H1 (cell line): ENCODE results near the gene SMARCE1. TPM values are rescaled to one million over a fixed set of nuclear protein-coding genes. Genes with fewer than 3 reads are reported as not detected.

Experiments used
- CTCF ChIA-PET: fragments of 300-600 bp; sonication (Branson Sonifier 250); formaldehyde crosslinking; loops from one replicate; lab custom pipeline; 2021; ENCODE audit not compliant: partially characterized antibody; lab: Charles Lee
- POLR2A ChIA-PET: fragments of 300-600 bp; sonication (Branson Sonifier 250); formaldehyde crosslinking; loops from one replicate; lab custom pipeline; 2021; ENCODE audit warnings: inconsistent platforms; ENCODE audit not compliant: partially characterized antibody; lab: Charles Lee
- DNase-seq, 2 experiments: peaks; one replicate each; pipeline versions ENCODE4 v3.0.0 to v3.0.0-alpha.2; 2010 to 2022; ENCODE audit warnings: low spot score in 2 of 2, low read depth in 1 of 2, mixed read lengths in 1 of 2
- FAIRE-seq: peaks from 2 replicates; lab custom pipeline; 2011; peaks lifted over from hg19 to GRCh38; lab: Jason Lieb, UNC
- H2AFZ ChIP-seq: 2 replicates; pipeline ENCODE4 v1.8.1; 2012; ENCODE audit warnings: low read length, inconsistent platforms
- H2AK5ac ChIP-seq: 2 replicates; pipeline ENCODE4 v1.6.1; 2013; ENCODE audit warnings: low read depth, low read length
- H2BK120ac ChIP-seq: replicated peaks from 2 replicates; pipeline ENCODE3; 2013; ENCODE audit warnings: low read depth, low read length, inconsistent platforms
- H2BK12ac ChIP-seq: 2 replicates; pipeline ENCODE4 v1.6.1; 2013; ENCODE audit warnings: low read depth, low read length
- H2BK15ac ChIP-seq: 2 replicates; pipeline ENCODE4 v1.6.1; 2013; ENCODE audit warnings: low read length
- H2BK20ac ChIP-seq: 2 replicates; pipeline ENCODE4 v1.6.1; 2013; ENCODE audit warnings: low read length
- H2BK5ac ChIP-seq: 2 replicates; pipeline ENCODE4 v1.6.1; 2013; ENCODE audit warnings: low read depth, low read length
- H3K14ac ChIP-seq: 2 replicates; pipeline ENCODE4 v1.6.1; 2013; ENCODE audit warnings: inconsistent platforms; ENCODE audit not compliant: insufficient read length
- H3K18ac ChIP-seq: 2 replicates; pipeline ENCODE4 v1.6.1; 2013; ENCODE audit warnings: low read length; ENCODE audit errors: extremely low read depth
- H3K23ac ChIP-seq: 2 replicates; pipeline ENCODE4 v1.6.1; 2013; ENCODE audit warnings: inconsistent platforms; ENCODE audit not compliant: insufficient read length
- H3K23me2 ChIP-seq: 2 replicates; pipeline ENCODE4 v1.6.1; 2013; ENCODE audit warnings: low read depth, low read length
- H3K27ac ChIP-seq: 2 replicates; pipeline ENCODE4 v1.6.1; 2011; ENCODE audit warnings: low read depth, low read length, inconsistent platforms
- H3K27me3 ChIP-seq, 4 experiments: replicated peaks in 1 of 4; 1 replicate in 1 of 4; 2 replicates in 3 of 4; pipeline versions ENCODE4 v1.6.1 to v1.8.1; 2011 to 2013; ENCODE audit warnings: low read length in 3 of 4, mild to moderate bottlenecking in 3 of 4, inconsistent platforms in 2 of 4, mixed read lengths in 2 of 4, moderate library complexity in 1 of 4; ENCODE audit not compliant: control insufficient read depth in 3 of 4, insufficient read depth in 3 of 4; ENCODE audit errors: extremely low read depth in 1 of 4
- H3K36me3 ChIP-seq, 4 experiments: 2 replicates each; pipeline versions ENCODE4 v1.6.1 to v1.8.1; 2011 to 2013; ENCODE audit warnings: mild to moderate bottlenecking in 4 of 4, low read length in 3 of 4, moderate library complexity in 2 of 4, control low read depth in 1 of 4, inconsistent platforms in 1 of 4; ENCODE audit not compliant: insufficient read depth in 4 of 4, control insufficient read depth in 2 of 4
- H3K4ac ChIP-seq: replicated peaks from 2 replicates; pipeline ENCODE3; 2013; ENCODE audit warnings: low read length, low read depth, mixed read lengths, inconsistent platforms; ENCODE audit not compliant: insufficient read length
- H3K4me1 ChIP-seq, 4 experiments: replicated peaks in 1 of 4; 1 replicate in 1 of 4; 2 replicates in 3 of 4; pipeline versions ENCODE4 v1.6.1 to v1.8.1; 2011 to 2013; ENCODE audit warnings: low read length in 3 of 4, inconsistent platforms in 2 of 4, mixed read lengths in 1 of 4; ENCODE audit not compliant: insufficient read depth in 4 of 4, control insufficient read depth in 3 of 4
- H3K4me2 ChIP-seq, 2 experiments: 2 replicates each; pipeline versions ENCODE4 v1.6.1 to v1.8.1; 2011 to 2013; ENCODE audit warnings: low read depth in 2 of 2, low read length in 2 of 2, control low read depth in 1 of 2, inconsistent platforms in 1 of 2, mild to moderate bottlenecking in 1 of 2; ENCODE audit not compliant: insufficient read depth in 1 of 2
- H3K4me3 ChIP-seq, 4 experiments: fragments of 200-600, 300-600 bp in 1 of 4; sonication (generic), shearing (Covaris generic), sonication (Bioruptor Twin) in 1 of 4; 2 replicates each; pipeline versions ENCODE4 v1.5.1 to v1.8.1; 2011 to 2016; ENCODE audit warnings: low read length in 4 of 4, low read depth in 3 of 4, control low read depth in 2 of 4, inconsistent platforms in 2 of 4, mild to moderate bottlenecking in 2 of 4, mixed read lengths in 1 of 4, moderate library complexity in 1 of 4; ENCODE audit not compliant: insufficient read depth in 2 of 4; ENCODE audit errors: extremely low read depth in 1 of 4
- H3K56ac ChIP-seq: replicated peaks from 2 replicates; pipeline ENCODE3; 2013; ENCODE audit warnings: low read depth, mild to moderate bottlenecking, mixed read lengths, low read length, inconsistent platforms; ENCODE audit not compliant: insufficient read length
- H3K79me1 ChIP-seq: 2 replicates; pipeline ENCODE4 v1.6.1; 2013; ENCODE audit warnings: low read depth, low read length, control low read depth
- H3K79me2 ChIP-seq, 2 experiments: 2 replicates each; pipeline versions ENCODE4 v1.6.1 to v1.8.1; 2012 to 2013; ENCODE audit warnings: low read length in 2 of 2, mild to moderate bottlenecking in 2 of 2, inconsistent platforms in 1 of 2; ENCODE audit not compliant: insufficient read depth in 2 of 2, control insufficient read depth in 1 of 2
- H3K9ac ChIP-seq, 4 experiments: replicated peaks in 1 of 4; 1 replicate in 1 of 4; 2 replicates in 3 of 4; pipeline versions ENCODE4 v1.6.1 to v1.8.1; 2011 to 2013; ENCODE audit warnings: low read depth in 3 of 4, low read length in 3 of 4, control low read depth in 2 of 4, mild to moderate bottlenecking in 2 of 4, moderate library complexity in 2 of 4, inconsistent platforms in 1 of 4; ENCODE audit errors: extremely low read depth in 1 of 4
- H3K9me3 ChIP-seq, 2 experiments: 2 replicates each; pipeline versions ENCODE4 v1.6.1 to v1.8.1; 2012 to 2013; ENCODE audit warnings: mild to moderate bottlenecking in 2 of 2, moderate library complexity in 2 of 2, control low read depth in 1 of 2, inconsistent platforms in 1 of 2, low read depth in 1 of 2, low read length in 1 of 2, mixed read lengths in 1 of 2; ENCODE audit not compliant: insufficient read depth in 2 of 2
- H4K20me1 ChIP-seq, 2 experiments: replicated peaks in 1 of 2; 2 replicates each; pipeline versions ENCODE3 to v1.8.1; 2011 to 2013; ENCODE audit warnings: inconsistent platforms in 2 of 2, low read length in 2 of 2, mild to moderate bottlenecking in 1 of 2; ENCODE audit not compliant: insufficient read depth in 2 of 2, control insufficient read depth in 1 of 2
- H4K5ac ChIP-seq: 2 replicates; pipeline ENCODE4 v1.6.1; 2013; ENCODE audit warnings: low read length, low read depth, mixed read lengths, inconsistent platforms; ENCODE audit not compliant: insufficient read length
- H4K8ac ChIP-seq: 2 replicates; pipeline ENCODE4 v1.8.0; 2013; ENCODE audit warnings: mild to moderate bottlenecking, moderate library complexity, low read length, inconsistent platforms; ENCODE audit not compliant: insufficient read depth; ENCODE audit errors: extremely low read depth
- H4K91ac ChIP-seq: replicated peaks from 2 replicates; pipeline ENCODE3; 2013; ENCODE audit warnings: low read length, mixed read lengths, inconsistent platforms; ENCODE audit not compliant: insufficient read length
- ATF2 ChIP-seq: IDR thresholded peaks from 2 replicates; pipeline ENCODE4 v1.6.1; 2012; ENCODE audit warnings: low read length, inconsistent platforms
- EP300 ChIP-seq, 2 experiments: IDR thresholded peaks; 1 replicate in 1 of 2; 2 replicates in 1 of 2; pipeline ENCODE4 v1.6.1; 2011 to 2012; ENCODE audit warnings: low read depth in 2 of 2, low read length in 2 of 2, mild to moderate bottlenecking in 2 of 2, borderline replicate concordance in 1 of 2, inconsistent platforms in 1 of 2, moderate library complexity in 1 of 2
- GTF2F1 ChIP-seq: IDR thresholded peaks from 2 replicates; pipeline ENCODE4 v1.6.1; 2012; ENCODE audit warnings: low read depth, low read length, improper control_type of control experiment, borderline replicate concordance
- POU5F1 ChIP-seq: IDR thresholded peaks from 2 replicates; pipeline ENCODE4 v1.6.1; 2011; ENCODE audit warnings: low read depth, mild to moderate bottlenecking, low read length, moderate library complexity
- SIX5 ChIP-seq: IDR thresholded peaks from 2 replicates; pipeline ENCODE4 v1.6.1; 2011; ENCODE audit warnings: mild to moderate bottlenecking, low read depth, low read length
- TAF1 ChIP-seq: IDR thresholded peaks from 2 replicates; pipeline ENCODE4 v1.6.1; 2011; ENCODE audit warnings: mild to moderate bottlenecking, low read depth, low read length
- WGBS, 2 experiments: shearing (Covaris generic) in 1 of 2; methylation state at CpG; one replicate each; pipeline versions ENCODE4 v1.1.6 to v1.1.7; 2013 to 2015; ENCODE audit warnings: low lambda C conversion rate in 2 of 2, mixed read lengths in 2 of 2, inconsistent platforms in 1 of 2, low coverage in 1 of 2, missing lambda C conversion rate in 1 of 2; ENCODE audit not compliant: insufficient replicate concordance in 2 of 2, insufficient coverage in 1 of 2, insufficient read length in 1 of 2; ENCODE audit errors: extremely low coverage in 1 of 2, missing lambda C conversion rate in 1 of 2; 5-methylcytosine and 5-hydroxymethylcytosine counted together
- polyA plus RNA-seq, 7 experiments: library from polyadenylated mRNA; depleted of rRNA in 3 of 7; stranded (reverse) in 5 of 7; unstranded in 2 of 7; fragments of >200 nt in 5 of 7; fragments of 200-250 nt in 2 of 7; gene quantifications; 1 replicate in 5 of 7; 2 replicates in 1 of 7; 4 replicates in 1 of 7; pipeline versions ENCODE4 v1.2.1 to v1.2.3, GENCODE V29; 2011 to 2013; ENCODE audit warnings: missing spikeins in 2 of 7, mixed read lengths in 2 of 7
- total RNA-seq: library from RNA; stranded (reverse); fragmentation: NEBNext Ultra II Directional; extraction: Animal tissue kit (Norgen Biotek cat#: 25700); gene quantifications from 2 replicates; pipeline ENCODE4 v1.2.1, GENCODE V29; 2021

The SMARCE1 gene
- total and polyA plus RNA-seq, 2 of the 8 experiments (the other 6 are each of a cell fraction or from before 2014, with no cell fraction given), result 30.7 to 131 TPM

GRCh38 chr17:40611840-40612474 is 35.7 kb downstream of the SMARCE1 start:
- POLR2A ChIA-PET, result no interaction called here

More at GRCh38 chr17:40611840-40612474, 35.7 kb downstream of the SMARCE1 start:
- no peak overlapping the region for H3K18ac ChIP-seq
- H3K79me1 ChIP-seq, result no peaks in the 10 kb centered on the region
- no peak overlapping the region for H3K4me3 ChIP-seq
- no peak overlapping the region for H2BK5ac ChIP-seq
- H3K4ac ChIP-seq, result no peak overlapping the region
- H4K20me1 ChIP-seq, result no peaks in the 10 kb centered on the region
- H3K23ac ChIP-seq, result no peak overlapping the region
- no peak overlapping the region for H3K14ac ChIP-seq
- no peaks in the 10 kb centered on the region for H3K9me3 ChIP-seq
- FAIRE-seq (no peak), DNase-seq (no peak)
- no peak overlapping the region for H4K5ac ChIP-seq
- H2BK120ac ChIP-seq, result no peak overlapping the region
- no peak overlapping the region for H2AK5ac ChIP-seq
- no peak overlapping the region for H4K91ac ChIP-seq
- CTCF ChIA-PET, result interaction anchor here (0.7 kb wide), 1 partner anchor 215 kb away, joined by 3 read pairs; no protein-coding TSS in a partner anchor
- no peak overlapping the region for H3K9ac ChIP-seq
- no peak overlapping the region for H4K8ac ChIP-seq
- no peaks in the 10 kb centered on the region for H3K27me3 ChIP-seq
- no peaks in the 10 kb centered on the region for H3K36me3 ChIP-seq
- H2BK20ac ChIP-seq, result no peak overlapping the region
- H2BK12ac ChIP-seq, result no peak overlapping the region
- H3K27ac ChIP-seq, result no peak overlapping the region
- H3K4me1 ChIP-seq, result peaks cover 2 to 6% (median 4%) of the 10 kb centered on the region in 4 experiments
- no peaks in the 10 kb centered on the region for H3K79me2 ChIP-seq
- TF ChIP-seq POU5F1 (no peak), GTF2F1 (no peak), ATF2 (no peak), TAF1 (no peak), EP300 (IDR thresholded peaks at IDR 0.05; ENCODE audit: borderline replicate concordance in 1 of 2, low read depth in 2 of 2, low read length in 2 of 2) (no peak), SIX5 (no peak)
- no peak overlapping the region for H2AFZ ChIP-seq
- H3K4me2 ChIP-seq, result no peak overlapping the region
- no peaks in the 10 kb centered on the region; the same call in 1 of the 2 replicates for H3K23me2 ChIP-seq
- H2BK15ac ChIP-seq, result no peak overlapping the region
- WGBS, 2 experiments, result 92% methylated on average over 7 of the region's 7 CpGs; no CpG with 5 or more reads in 1 of the 2 experiments
- no peak overlapping the region for H3K56ac ChIP-seq
